Measurements from ENCODE around the gene TMEM174.
A peak's percentile ranks its signal among the peaks of the same experiment; 100 is the strongest.
"Not testable (repeated sequence)": the region's sequence is repeated elsewhere in the genome, so short reads cannot be mapped to it uniquely, and the experiment has no call there.

Gene TMEM174

DNA sequence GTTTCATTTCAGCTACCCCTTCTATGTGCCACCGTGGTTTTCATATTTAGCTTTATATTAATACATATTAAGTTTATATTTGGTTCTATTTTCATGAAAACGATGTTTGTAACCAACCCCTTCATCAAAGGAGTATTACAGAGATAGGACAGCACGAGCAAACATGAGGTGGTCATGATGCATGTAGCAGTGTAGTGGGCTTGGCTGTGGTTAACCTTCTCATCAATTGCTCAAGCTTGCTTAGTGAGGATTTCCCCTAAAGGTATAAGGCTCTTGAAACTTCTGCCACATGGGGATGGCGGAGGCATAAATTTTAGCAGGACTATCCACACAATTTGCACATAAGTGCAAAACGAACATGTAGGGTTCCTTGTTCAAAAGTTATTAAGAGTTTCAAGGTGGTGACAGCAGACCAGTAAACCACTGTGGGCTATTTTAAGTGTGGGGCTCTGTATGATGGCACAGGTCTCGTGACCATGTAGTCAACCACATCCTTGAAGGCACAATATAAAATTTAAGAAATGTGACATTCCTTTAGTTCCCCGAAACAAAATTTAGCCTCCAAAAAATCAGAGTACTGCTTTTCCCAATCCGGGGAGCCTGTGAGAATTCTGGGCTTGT, 24.8 kb downstream of the TMEM174 start:
- DNase-seq = no peak

GRCh38 chr5:73198833-73199592, 26.0 kb downstream of the TMEM174 start:
- DNase-seq = no peak

- no peak for DNase-seq
These were observed 26.7 kb downstream of the TMEM174 start for GRCh38 chr5:73199671-73200070.

GRCh38 chr5:73201547-73202513, 28.8 kb downstream of the TMEM174 start:
- DNase-seq = peak; percentile 55 to 58

- no peak for DNase-seq
These were observed 31.3 kb downstream of the TMEM174 start for GRCh38 chr5:73204332-73204731.

DNA sequence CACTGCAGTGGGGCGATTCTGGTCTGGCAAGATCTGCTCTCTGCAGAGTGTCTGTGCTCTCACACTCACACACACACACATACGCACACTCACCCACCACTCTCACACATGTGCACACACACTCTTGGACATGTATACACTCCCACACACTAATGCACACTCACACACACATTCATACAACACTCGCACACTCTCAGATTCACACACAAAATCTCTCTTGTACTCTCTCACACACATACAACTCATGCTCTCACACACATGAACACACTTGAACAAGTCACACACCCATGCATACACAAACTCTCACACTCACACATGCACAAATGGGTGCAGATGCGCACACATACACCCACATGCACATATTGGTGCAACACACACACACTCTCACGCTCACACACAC, 31.7 kb downstream of the TMEM174 start:
- no peak for DNase-seq

GRCh38 chr5:73205305-73205704, 32.3 kb downstream of the TMEM174 start:
- DNase-seq = no peak

- not testable (repeated sequence) for DNase-seq
These were observed 34.2 kb downstream of the TMEM174 start for GRCh38 chr5:73207239-73207638.

GRCh38 chr5:73209075-73209474, 36.1 kb downstream of the TMEM174 start:
- not testable (repeated sequence) for DNase-seq

DNA sequence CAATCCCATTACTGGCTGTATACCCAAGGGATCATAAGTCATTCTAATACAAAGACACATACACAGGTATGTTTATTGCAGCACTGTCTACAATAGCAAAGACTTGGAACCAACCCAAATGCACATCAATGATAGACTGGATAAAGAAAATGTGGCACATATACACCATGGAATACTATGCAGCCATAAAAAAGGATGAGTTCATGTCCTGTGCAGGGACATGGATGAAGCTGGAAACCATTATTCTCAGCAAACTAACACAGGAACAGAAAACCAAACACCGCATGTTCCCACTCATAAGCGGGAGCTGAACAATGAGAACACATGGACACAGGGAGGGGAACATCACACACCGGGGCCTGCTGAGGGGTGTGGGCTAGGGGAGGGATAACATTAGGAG, 39.7 kb downstream of the TMEM174 start:
- not testable (repeated sequence) for DNase-seq

DNA sequence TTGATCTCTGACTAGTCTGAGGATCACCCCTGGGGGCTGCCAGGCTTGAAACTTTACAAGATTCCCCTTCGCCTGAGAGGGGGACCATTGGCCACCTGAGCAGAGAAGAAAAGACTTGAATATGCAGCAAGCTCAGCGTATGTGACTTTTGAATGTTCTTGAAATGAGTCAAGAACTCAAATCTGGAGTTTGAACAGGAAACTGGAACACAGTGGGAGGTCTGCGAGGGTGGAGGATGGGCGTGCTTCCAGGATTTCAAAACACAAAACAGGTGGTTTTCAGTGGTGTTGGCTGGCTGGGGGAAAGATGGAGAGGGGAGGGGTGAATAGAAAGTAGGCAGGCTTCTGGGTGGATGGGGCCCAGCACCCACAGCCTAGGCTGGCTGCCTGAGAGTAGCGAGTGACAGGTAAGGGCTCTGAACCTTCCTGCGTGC, 40.6 kb downstream of the TMEM174 start:
- no peak for DNase-seq

DNA sequence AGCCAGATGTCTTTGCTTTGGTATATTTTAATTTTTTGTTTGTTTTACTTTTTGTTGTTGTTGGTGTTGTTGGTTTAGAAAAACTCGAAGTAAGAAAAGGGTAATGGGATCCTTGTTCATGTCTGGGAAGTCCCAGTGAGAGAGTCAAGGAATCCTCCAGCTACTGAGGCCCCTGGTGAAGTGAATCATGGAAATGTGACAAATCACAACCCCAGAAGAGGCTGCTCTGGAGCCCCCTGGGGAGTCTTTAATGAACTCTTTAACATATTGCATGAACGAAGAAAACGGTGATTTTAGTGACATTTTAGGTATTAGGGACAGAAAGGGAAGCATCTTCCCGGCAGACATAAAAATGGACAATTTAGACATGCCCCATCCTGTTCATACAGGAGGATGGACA, 41.3 kb downstream of the TMEM174 start:
- DNase-seq = no peak

- no peak for DNase-seq
These were observed 42.0 kb downstream of the TMEM174 start for GRCh38 chr5:73214996-73215395.

DNA sequence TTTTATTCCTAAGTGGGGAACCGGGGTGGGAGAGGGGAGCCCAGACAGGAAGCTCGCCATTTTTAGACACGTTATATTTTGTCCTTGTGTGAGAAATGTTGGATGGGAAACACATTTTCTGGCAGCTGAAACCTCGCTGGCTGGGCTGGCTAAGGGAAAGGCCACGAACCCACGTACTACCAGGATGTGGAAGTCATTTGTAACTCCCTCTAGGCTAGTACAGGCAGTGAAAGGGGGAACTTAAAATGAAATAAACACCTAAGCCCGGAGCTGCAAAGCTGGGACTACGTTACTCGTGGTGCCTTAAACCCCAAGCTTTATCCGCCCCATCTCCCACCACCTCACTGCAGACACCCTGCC, 42.5 kb downstream of the TMEM174 start:
- DNase-seq = no peak

GRCh38 chr5:73215891-73216610, 43.1 kb downstream of the TMEM174 start:
- peak; percentile 46 to 47 for DNase-seq

DNA sequence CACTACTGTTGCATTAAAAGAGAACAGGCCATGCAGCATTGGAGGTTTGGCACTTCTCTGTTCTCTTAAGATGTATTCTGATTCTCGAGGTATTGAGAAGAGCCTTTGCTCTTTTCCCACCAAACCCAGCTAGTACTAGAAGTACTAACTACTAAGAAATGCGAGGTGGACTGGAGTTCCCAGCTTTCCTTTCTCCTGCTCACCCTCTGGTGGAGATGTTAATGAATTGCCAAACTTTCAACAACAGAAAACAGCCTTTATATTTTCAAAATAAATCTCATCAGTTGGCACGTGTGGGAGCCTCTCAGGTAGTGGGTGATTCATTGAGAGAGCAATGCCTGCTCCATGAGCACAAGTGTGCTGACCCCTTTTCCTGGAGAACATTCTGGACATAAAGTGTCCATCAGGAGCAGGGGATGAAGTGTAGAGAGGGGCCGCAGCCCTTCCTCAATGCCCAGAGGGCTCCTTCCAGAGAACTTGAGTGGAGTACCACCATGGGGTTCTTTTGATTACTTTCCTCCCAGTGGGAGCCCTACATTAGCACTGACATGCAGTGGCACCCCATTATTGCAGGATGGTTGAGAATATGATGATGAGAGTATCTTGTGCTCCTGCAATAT, 45.7 kb downstream of the TMEM174 start:
- DNase-seq = no peak

DNA sequence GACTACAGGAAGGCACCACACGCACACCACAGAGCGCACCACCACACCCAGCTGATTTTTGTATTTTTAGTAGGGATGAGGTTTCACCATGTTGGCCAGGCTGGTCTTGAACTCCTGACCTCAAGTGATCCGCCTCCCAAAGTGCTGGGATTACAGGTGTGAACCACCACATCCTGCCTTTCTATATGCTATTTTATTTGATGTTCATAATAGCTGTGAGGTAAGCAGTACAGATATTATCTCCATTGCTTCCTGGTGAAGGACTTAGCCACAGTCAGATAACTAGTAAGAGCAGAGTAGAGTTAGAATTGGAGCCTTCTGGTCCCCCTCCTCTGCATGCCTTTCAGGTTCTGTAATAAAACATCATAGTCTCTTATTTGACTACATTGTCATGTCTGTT, 46.3 kb downstream of the TMEM174 start:
- not testable (repeated sequence) for DNase-seq

DNA sequence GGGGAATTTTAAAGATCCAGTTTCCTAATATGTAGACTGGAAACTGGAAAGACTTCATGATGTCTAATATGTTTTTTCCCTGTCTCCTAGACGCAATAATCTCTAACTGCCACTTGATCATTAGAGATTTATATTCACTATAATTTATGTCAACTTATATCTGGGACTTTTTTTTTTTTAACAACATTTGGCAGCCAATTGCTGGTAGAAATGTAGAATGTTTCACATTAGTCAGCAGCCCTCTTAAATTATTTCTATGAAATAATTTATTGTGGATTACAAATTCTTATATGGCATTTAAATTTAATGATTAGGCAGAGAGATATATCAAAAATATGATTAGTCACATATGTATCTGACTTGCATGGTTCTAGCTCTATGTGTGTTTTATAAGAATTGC, 48.2 kb downstream of the TMEM174 start:
- DNase-seq = no peak

DNA sequence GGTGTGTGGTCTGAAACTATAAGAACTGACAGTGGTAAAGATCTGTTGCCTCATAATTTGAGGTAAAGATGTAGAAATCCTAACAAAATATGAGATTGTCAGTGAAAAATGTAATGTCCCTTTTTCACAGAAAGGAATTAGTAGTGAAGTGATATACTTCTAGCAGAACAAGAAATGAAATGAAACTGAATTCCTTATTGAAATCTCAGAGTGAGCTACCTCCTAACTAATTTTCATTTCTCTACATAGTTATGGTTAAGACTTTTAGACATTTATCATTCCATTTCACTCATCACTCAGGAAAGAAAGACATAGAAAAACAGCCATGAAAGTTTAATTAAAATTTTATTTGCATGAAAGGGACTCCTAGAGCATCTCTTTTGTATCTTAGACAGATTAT, 48.7 kb downstream of the TMEM174 start:
- no peak for DNase-seq

DNA sequence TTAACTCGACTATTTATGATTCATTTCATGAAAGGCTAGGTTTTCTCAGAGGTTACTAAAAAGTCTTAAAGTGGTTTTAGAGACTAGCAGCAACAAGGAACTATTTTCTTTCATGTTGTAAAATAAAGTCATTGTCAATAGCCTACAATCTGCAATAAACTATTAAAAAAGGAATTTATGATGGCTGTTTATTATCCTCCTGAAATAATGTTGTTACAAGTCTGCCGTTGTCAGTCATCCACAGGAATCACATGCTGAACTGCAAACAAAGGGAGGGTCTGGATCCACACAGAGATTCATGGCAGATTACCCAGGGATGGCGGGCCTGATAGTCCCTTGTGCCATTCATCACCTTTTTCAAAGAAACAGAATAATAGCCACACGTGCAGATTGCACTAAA, 49.2 kb downstream of the TMEM174 start:
- no peak for DNase-seq

Data from activated CD4-positive, alpha-beta T cell treated with anti-CD3 and anti-CD28 coated beads, Interleukin-2, amount 50 U/mL, for 4 hours (primary cell).